Left lung (tissue), 10 donors: ENCODE measurements around the gene PPM1N. TPM values are rescaled to one million over a fixed set of nuclear protein-coding genes. Genes with fewer than 3 reads are reported as not detected.

Source experiments
- ATAC-seq: fragments of 200-7000 bp; cut with Tn5 transposase; one replicate; pipeline ENCODE4 v1.9.1; 2020; ENCODE audit warnings: moderate library complexity
- DNase-seq, 4 donors: peaks; one replicate each; pipeline ENCODE4 v3.0.0-alpha.2; 2013 to 2020
- H3K27ac ChIP-seq, 2 donors: fragments of 200-600 bp; sonication (generic) in 1 of 2; one replicate each; pipeline versions ENCODE4 v1.5.0 to v1.8.0; 2020 to 2021
- H3K27me3 ChIP-seq, 2 donors: fragments of 200-600 bp; sonication (generic) in 1 of 2; one replicate each; pipeline versions ENCODE4 v1.5.0 to v1.8.0; 2020 to 2021
- H3K36me3 ChIP-seq, 2 donors: fragments of 200-600 bp; sonication (generic) in 1 of 2; one replicate each; pipeline versions ENCODE4 v1.5.0 to v1.8.0; 2020 to 2021
- H3K4me1 ChIP-seq, 2 donors: fragments of 200-600 bp; one replicate each; pipeline ENCODE4 v1.8.0; 2021
- H3K4me3 ChIP-seq, 2 donors: fragments of 200-600 bp; sonication (generic) in 1 of 2; one replicate each; pipeline versions ENCODE4 v1.5.0 to v1.8.0; 2020 to 2021; ENCODE audit warnings: mild to moderate bottlenecking in 1 of 2
- H3K9me3 ChIP-seq, 2 donors: fragments of 200-600 bp; sonication (generic) in 1 of 2; one replicate each; pipeline versions ENCODE4 v1.5.0 to v1.8.0; 2020 to 2021
- intact Hi-C, 2 donors: fragments of 100-400 bp; cut with DNase I; formaldehyde crosslinking; loops; one replicate each; pipeline versions ENCODE4 v1.11.2 to v1.14.2; 2022
- polyA plus RNA-seq, 6 donors: library from polyadenylated mRNA; unstranded; fragments of 120-200 nt; gene quantifications; one replicate each; pipeline ENCODE4 v1.2.1, GENCODE V29; 2013; ENCODE audit not compliant: insufficient read length in 6 of 6
- total RNA-seq, 2 donors: library from RNA; stranded (reverse); fragmentation: NEBNext Ultra II Directional; extraction: Animal tissue kit (Norgen Biotek cat#: 25700); gene quantifications; one replicate each; pipeline ENCODE4 v1.2.1, GENCODE V29; 2021
- TF ChIP-seq, protein P1 (sequence below), 2 donors: fragments of 200-600 bp; sonication (generic) in 1 of 2; IDR thresholded peaks; one replicate each; pipeline versions ENCODE4 v1.5.0 to v1.8.0; 2021; ENCODE audit warnings: antibody characterized with exemption in 2 of 2
- donor health status: DM: no; HTN: yes; CAD: no.
- donor health status: DM: no; HTN: no; CAD: no.

Gene PPM1N
- total and polyA plus RNA-seq, 8 donors, result 0.17 to 2.1 (median 0.34) TPM

DNA sequence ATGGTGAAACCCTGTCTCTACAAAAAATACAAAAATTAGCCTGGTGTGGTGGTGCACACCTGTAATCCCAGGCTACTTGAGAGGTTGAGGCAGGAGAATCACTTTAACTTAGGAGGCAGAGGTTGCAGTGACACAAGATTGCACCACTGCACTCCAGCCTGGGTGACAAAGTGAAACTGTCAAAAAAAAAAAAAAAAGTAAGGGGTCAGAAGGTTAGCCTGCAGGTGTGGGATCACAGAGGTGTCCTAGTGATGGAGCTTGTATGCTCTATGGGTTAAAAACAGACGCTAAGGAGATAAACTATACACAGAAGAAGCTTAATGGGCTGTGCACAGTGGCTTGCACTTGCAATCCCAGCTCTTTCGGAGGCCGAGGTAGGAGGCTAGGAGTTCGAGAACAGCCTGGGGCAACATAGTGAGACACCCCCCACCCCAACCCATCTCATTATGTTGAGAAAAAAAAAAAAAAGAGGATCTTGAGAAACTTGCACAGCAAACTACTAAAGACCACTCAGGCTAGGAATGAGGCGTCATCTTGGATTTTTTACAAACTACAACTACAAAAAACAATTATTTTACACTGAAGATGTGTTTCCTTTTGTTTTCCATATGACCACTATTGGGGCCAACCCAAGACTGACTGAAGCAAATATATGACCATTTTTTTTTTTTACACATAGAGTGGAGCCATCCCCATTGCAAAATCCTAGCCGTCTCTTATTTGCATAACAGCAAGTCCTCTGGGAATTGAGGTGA lies 22.5 kb upstream of the PPM1N start:
- Histone ChIP-seq H3K9me3 (no peaks in the 10 kb centered on the region), H3K27ac (no peak overlapping the region), H3K27me3 (peaks cover 0 to 57% of the 10 kb centered on the region in 2 donors), H3K36me3 (peaks cover 0 to 16% of the 10 kb centered on the region in 2 donors), H3K4me1 (peaks cover 0 to 31% of the 10 kb centered on the region in 2 donors), H3K4me3 (no peak overlapping the region)
- TF ChIP-seq, protein P1, sequence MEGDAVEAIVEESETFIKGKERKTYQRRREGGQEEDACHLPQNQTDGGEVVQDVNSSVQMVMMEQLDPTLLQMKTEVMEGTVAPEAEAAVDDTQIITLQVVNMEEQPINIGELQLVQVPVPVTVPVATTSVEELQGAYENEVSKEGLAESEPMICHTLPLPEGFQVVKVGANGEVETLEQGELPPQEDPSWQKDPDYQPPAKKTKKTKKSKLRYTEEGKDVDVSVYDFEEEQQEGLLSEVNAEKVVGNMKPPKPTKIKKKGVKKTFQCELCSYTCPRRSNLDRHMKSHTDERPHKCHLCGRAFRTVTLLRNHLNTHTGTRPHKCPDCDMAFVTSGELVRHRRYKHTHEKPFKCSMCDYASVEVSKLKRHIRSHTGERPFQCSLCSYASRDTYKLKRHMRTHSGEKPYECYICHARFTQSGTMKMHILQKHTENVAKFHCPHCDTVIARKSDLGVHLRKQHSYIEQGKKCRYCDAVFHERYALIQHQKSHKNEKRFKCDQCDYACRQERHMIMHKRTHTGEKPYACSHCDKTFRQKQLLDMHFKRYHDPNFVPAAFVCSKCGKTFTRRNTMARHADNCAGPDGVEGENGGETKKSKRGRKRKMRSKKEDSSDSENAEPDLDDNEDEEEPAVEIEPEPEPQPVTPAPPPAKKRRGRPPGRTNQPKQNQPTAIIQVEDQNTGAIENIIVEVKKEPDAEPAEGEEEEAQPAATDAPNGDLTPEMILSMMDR (IDR thresholded peaks at IDR 0.05), result no peak
- ATAC-seq, result no peak
- DNase-seq, result peak in 1 of 4 donors; percentile 72
- intact Hi-C loops, result loop anchor here in 1 of 2 donors (5.0 kb wide), 1 partner anchor 33 kb away; no protein-coding TSS in a partner anchor

- Histone ChIP-seq H3K4me1 (peaks cover 0 to 27% of the 10 kb centered on the region in 2 donors), H3K36me3 (peaks cover 0 to 14% of the 10 kb centered on the region in 2 donors), H3K4me3 (no peak overlapping the region), H3K27me3 (peaks cover 0 to 55% of the 10 kb centered on the region in 2 donors), H3K9me3 (no peaks in the 10 kb centered on the region), H3K27ac (no peak overlapping the region)
- ATAC-seq (no peak), DNase-seq (peak in 1 of 4 donors; percentile 68)
- intact Hi-C loops, result loop anchor here in 1 of 2 donors (5.0 kb wide), 1 partner anchor 34 kb away; no protein-coding TSS in a partner anchor
- TF ChIP-seq, protein P1 (IDR thresholded peaks at IDR 0.05), result no peak
These were observed 21.9 kb upstream of the PPM1N start for GRCh38 chr19:45476304-45476703.

DNA sequence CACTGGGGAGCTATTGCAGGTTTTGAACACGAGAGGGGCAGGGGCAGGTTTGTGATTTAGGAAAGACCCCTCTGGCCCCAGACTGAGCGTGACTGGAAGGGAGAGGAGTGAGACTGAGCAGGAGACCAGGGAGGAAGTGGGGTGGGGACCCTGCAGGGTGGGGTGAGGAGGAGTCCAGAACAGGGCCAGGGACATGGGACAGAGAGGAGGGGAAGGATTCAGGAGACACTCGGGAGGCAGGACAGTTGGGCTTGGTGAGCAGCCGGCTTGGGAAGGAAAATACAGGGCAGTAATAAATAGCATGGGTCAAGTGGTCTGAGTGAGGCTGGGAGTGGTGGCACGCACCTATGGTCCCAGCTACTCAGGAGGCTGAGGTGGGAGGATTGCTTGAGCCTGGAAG lies 21.1 kb upstream of the PPM1N start:
- intact Hi-C loops, result loop anchor here in 1 of 2 donors (5.0 kb wide), 1 partner anchor 35 kb away; no protein-coding TSS in a partner anchor

GRCh38 chr19:45477713-45478453 lies 20.4 kb upstream of the PPM1N start:
- Histone ChIP-seq H3K36me3 (peaks cover 0 to under 1% of the 10 kb centered on the region in 2 donors), H3K4me1 (peaks cover 0 to 19% of the 10 kb centered on the region in 2 donors), H3K4me3 (peak overlapping the region in 1 of 2 donors; percentile 33), H3K27ac (peak overlapping the region; percentile 94 to 96), H3K27me3 (peaks cover 0 to 40% of the 10 kb centered on the region in 2 donors), H3K9me3 (no peaks in the 10 kb centered on the region)
- intact Hi-C loops, result loop anchor here in 1 of 2 donors (5.0 kb wide), 1 partner anchor 36 kb away; no protein-coding TSS in a partner anchor
- DNase-seq, result peak in 1 of 4 donors; percentile 52
- TF ChIP-seq, protein P1 (IDR thresholded peaks at IDR 0.05), result no peak
- ATAC-seq, result no peak

More for the DNA sequence above, 21.1 kb upstream of the PPM1N start:
- H3K27ac ChIP-seq, result no peak overlapping the region
- DNase-seq (peak in 1 of 4 donors; percentile 33), ATAC-seq (no peak)
- H3K4me1 ChIP-seq, result peaks cover 0 to 25% of the 10 kb centered on the region in 2 donors
- H3K27me3 ChIP-seq, result peaks cover 0 to 47% of the 10 kb centered on the region in 2 donors
- H3K36me3 ChIP-seq, result peaks cover 0 to 8% of the 10 kb centered on the region in 2 donors
- TF ChIP-seq, protein P1 (IDR thresholded peaks at IDR 0.05), result no peak
- H3K9me3 ChIP-seq, result no peaks in the 10 kb centered on the region
- H3K4me3 ChIP-seq, result no peak overlapping the region
